GM19025 (cell line): Measurements from ENCODE around the gene MR1.

Source experiments
- ATAC-seq: cut with Tn5 transposase; IDR thresholded peaks from one replicate; pipeline ENCODE4 v1.9.1; 2021; ENCODE audit warnings: mild to moderate bottlenecking, low read depth, moderate library complexity; ENCODE audit not compliant: unreplicated experiment

The MR1 gene

DNA sequence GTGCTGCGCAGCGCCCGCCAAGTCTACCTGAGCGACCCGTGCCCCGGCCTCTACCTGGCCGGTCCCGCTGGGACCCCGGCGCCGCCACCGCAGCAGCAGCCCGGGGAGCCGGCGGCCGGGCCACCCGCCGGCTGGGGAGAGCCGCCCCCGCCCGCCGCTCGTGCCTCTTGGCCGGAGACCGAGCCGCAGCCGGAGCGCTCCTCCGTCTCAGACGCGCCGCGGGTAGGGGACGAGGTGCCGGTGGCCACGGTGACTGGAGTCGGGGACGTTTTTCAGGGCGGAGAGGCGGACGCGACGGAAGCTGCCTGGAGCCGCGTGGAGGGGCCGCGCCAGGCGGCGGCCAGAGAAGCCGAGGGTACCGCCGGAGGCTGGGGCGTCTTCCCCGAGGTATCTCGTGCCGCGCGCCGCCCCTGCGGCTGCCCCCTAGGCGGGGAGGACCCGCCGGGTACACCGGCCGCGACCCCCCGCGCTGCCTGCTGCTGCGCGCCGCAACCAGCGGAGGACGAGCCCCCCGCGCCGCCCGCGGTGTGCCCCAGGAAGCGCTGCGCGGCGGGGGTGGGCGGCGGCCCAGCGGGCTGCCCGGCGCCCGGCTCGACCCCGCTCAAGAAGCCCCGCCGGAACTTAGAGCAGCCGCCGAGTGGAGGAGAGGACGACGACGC is 55.4 kb downstream of the MR1 start:
- peak; percentile 0 for ATAC-seq

DNA sequence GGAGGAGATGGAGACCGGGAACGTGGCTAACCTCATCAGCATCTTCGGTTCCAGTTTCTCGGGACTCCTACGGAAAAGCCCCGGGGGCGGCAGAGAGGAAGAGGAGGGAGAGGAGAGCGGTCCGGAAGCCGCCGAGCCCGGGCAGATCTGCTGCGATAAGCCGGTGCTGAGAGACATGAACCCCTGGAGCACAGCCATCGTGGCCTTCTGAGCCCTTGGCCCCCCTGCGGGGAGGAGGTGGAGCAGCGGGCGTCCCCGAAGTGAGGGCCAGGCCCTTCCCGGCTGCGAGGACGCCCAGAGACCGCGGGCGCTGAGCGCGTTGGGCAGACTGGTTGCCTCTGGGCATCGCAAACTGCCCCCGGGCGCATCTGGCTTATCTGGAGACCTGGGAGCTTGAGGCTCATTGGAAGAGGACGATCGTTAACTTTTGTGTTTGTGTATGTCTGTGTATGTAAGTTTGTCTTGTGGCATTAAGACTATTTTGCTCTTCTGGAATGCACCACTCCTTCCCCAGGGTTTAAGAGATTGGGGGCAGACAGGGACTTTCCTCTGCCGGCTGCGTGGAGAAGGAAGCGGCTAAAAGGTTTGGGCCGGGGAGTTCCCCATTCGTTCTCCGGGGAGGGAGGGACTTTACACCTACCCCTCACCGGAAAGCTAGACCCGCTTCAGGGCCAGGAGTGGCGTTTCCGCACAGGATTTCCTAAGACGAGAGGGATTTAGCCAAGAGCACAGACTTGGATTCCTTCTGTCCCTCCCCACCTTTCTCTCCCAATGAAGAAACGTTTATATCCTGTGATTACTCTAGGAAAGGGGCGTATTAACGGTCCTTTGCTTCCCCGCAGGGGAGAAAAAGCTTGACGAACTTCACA is 56.1 kb downstream of the MR1 start:
- peak; percentile 29 for ATAC-seq

DNA sequence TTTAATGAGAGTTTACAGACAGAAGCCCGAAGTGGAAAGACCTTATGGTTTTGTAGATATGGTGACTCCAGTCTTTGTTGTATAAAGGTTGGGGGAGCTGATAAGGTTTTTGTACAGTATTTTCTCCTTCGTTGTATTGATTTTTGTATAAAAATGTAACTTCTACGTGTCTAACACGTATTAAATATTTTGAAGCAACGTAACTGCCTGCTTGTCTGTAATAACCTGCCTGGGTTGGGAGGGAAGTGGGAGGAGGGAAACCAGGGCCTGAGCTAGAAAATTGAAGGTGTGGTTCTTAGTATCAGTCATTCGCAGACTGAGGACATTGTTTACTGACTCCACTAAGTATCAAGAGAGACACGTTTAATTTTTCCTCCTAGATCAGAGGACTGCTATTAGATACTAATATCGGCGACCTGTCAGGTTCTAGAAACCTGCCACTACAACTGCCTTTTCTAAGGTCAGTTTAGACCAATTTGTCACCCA is 56.9 kb downstream of the MR1 start:
- no peak for ATAC-seq

DNA sequence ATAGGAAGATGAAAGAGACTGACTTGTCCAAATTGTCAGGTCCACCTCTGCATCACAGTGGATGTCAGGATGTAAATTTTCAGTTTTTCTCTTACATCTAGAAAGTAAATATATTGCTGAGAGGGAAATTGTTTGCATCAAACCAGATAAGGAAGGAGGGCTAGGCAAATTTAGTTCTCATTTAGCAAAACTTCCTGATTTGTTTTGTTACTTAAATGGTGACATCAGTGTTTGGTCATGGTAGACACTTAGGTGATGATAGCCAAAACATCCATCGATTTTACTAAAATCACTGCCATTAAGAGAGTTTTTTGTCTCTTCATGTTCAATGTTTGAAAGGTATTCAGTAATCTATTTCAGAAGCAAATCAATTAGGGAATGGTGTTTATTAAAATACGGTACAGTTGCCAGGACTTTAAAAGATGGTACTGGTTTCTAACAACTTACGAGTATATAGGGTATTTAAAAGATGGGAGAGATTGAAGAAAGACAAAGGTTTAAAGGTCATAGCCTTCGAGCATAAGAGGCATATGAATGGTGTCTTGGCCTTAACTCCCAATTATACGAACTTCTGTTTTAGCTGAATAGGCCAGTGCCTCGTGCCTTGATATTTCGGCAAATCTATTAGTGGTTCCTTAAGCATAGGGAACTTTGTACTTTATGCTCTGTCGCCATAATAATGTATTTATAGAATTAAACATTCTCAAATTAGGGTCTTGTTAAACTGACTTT is 57.7 kb downstream of the MR1 start:
- ATAC-seq = no peak

DNA sequence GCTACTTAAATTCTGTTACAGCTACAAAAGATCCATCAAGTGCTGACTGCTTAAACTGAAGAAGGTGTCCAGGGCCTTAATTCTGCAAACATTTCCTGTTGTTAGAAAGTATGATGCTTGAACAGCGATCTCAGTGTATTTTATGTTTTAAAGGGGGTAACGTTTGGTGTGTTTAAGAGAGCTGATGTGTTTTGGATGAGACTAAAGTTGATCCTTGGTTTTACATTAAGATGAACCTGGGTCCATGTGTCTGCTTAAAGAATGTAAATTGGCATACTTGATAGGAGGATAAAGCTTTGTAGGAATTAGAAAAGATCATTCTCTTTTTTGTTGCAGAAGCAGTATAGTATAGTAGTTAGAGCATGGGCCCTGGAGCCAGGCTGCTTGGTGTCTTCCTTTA is 58.3 kb downstream of the MR1 start:
- ATAC-seq = no peak

DNA sequence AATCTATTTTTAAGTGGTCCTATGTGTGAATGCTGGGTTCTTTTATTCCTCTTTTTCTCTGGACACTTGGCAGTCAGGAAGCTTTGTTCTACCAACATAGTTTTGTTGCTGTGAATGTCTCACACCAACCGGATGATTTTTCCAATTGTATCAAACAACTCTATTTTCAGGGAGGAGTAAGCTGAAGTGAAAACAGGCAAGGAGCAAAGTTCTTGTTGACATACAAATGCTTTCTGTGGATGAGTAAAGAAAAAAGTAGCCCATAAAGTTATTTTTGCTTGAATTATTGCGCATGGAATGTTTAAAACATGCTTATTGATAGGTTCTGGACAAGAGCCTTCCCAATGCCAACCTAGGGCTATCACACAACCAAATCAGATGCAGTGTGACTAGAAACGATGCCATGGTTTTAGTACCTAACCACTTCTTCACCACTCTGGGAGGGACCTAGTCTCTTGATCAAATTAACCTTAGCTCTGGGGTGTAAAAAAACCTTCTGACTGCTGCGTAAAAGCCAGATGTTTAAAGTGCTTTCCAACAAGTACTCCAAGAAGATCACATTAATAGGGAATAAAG is 59.2 kb downstream of the MR1 start:
- ATAC-seq = no peak

DNA sequence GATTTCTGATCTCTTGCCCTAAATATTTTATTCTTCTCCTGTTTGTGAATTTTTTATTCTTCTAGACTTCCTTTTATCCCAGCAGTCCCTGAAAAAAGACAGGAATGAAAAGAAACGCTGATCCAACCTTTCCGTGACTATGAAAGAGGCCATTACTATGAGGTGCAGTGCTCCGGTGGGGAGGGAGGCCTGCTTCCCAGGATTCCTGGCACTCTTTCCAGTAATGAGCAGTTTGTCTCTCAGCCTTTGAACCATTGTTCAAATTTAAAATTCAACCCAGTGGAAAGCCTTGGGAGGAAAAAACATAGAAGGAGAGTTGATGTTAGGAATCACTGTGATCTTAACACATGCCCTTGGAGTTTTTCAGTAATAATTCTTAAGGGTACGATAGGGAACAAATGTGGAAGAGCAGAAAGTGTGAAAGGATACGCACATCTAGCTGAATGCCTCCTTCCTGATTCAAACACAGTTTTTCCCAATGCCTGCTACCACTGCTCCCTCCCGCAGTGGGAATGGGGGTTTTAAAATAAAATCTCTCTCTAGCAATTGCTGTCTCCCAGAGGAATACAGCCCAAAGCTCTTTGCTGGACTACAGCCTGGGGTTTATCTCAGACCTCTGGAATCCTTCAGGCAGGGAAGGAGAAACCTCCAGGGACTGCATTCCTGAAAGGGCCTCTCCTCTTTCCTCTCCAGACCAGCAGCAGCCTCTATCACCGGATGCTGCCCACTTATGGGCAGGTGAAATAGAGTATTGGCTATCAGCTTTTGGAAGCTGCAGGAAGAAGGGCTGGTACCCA is 60.8 kb downstream of the MR1 start:
- no peak for ATAC-seq

DNA sequence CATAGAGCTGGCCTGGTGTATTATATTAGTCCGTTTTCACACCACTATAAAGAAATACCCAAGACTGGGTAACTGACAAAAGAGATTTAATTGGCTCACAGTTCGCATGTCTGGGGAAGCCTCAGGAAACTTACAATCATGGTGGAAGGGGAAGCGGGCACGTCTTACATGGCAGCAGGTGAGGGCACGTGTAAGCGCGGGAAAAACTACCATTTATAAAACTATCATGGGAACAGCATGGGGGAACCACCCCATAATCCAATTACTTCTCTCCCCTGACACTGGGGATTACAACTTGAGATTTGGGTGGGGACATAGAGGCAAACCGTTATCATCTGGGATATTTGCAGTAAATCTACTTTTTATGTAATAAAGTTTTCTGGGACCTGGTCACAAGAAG is 61.5 kb downstream of the MR1 start:
- ATAC-seq = no peak

DNA sequence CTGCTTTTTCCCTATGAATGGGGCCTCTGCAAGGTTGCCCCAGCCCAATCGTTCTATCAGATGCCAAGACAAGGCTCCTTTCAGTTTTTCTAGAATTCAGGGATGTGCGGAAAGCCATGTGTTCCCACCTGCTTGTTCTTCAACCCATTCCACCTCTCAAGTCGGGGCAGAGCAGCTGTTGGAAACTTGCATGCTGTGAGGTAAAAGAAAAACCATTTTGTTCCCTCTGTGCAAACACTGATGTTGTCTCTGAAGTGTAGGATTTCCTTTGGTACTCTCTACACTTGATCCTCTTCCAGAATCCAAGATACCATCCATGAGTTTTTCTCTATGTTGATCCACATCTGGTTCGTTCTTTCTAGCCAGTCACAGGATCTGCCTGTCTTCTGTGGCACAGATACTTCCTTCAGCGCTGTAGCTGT is 62.0 kb downstream of the MR1 start:
- no peak for ATAC-seq

DNA sequence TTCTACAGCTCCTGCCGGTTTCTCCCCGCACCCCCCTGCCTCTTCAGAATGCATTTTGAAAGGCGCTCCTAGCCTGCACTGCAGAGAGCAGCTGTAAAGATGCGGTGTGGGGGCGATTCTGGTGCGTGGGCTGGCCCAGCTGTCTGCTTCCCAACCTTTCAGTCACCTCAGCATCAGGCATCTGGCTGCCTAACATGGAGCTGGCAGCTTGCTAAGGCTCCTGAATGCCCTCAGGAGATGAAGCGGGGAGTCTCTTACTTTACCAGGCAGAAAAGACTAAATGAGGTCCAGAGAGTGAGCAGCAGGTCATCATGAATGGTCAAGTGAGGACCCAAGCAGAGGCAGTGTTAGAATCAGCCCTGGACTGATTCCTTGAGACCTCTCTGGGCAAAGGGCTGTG is 63.5 kb downstream of the MR1 start:
- ATAC-seq = no peak

DNA sequence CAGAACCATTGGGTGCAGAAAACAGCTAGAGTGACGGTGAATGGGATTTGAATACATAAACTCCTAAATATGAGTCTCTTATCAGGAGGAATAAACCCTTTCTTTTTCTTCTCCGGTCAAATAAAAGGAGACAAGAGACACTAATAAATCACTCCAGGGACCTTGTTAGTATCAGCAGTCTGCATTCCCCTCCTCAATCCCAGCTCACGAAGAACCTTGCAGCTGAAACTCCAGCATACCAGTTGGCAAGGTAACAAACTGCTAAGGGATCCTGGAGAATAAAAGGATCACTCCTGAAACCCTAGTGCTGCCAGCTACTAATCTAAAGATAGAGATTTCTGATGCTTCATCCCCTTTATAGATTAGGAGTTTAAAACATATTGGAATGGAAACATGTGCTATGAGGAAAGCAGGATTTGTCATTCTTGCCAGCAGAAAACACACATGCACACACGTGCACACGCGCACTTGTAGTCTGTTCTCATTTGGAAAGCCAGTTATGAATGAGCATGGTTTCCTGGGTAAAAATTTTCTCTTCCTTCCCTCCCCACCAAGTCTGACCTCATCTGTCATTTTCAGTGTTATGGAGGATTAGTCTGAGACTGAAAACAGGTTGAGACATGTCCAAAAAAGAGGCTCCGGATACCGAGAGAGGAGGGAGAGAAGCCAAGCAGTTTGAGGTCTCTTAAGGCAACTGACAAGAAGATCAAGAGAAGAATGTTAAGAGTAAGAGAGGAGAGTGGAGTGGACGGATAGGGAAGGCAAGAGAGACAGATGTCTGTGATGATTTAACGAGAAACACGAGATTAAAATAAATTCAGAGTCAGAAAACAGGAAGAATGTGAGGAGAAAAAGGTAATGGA is 65.6 kb downstream of the MR1 start:
- ATAC-seq = peak; percentile 71

DNA sequence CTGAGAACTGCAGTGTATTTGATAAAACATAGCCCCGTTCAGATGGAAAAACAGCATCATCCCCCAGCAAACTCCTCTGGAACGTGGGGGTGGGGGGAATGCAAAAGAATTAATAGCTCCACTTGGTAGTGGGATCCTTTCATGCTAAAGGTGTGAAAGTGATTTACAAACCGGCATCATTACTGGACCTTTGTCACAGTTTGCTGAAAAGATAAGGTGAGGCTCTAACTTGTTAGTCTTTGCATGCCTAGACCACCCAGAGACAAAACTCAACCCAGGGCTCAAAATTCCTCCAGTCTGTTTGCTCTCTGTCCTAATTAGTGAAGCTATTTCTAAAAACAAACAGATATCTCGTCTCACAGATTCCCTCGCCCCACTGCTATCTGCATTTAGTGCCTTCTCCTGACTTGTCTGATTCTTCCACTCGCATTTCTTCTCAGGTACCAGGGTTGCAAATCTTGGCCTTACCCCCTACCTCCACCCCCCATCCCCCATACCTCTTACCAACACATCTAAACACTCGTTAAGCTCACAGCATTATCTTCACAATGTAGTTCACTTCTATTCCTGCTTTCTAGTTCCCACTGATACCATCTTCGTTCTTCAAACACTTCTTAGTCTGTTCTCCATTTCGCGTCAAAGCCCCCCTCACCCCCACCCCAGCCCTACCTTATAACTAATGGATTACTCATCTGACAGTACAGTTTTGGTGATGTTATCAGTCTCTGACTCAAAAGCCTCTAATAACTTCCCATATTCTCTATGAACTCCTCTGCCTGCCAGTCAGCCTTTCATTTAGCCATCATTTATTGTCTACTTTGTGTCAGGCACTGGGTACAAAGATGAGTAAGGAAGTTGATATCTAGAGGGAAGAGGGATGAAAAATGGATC is 66.5 kb downstream of the MR1 start:
- ATAC-seq = no peak

DNA sequence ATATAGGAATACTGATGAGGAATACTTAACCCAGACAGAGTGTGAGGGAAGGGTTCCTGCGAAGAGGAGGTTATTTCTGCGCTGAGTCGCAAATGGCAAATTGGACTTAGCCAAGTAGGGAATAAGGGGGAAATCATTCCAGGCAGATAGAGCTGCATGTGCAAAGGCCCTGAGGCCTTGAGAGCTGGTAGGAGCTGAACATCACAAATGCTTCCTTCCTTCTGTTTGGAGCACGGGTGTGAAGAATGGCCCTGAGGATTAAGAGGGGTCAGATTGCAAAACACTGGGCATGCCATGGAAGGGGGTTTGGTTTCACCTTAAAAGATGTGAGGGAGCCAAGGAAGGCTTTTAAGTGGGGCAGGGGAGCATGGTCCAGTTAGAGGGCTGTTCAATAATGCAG is 67.2 kb downstream of the MR1 start:
- no peak for ATAC-seq

DNA sequence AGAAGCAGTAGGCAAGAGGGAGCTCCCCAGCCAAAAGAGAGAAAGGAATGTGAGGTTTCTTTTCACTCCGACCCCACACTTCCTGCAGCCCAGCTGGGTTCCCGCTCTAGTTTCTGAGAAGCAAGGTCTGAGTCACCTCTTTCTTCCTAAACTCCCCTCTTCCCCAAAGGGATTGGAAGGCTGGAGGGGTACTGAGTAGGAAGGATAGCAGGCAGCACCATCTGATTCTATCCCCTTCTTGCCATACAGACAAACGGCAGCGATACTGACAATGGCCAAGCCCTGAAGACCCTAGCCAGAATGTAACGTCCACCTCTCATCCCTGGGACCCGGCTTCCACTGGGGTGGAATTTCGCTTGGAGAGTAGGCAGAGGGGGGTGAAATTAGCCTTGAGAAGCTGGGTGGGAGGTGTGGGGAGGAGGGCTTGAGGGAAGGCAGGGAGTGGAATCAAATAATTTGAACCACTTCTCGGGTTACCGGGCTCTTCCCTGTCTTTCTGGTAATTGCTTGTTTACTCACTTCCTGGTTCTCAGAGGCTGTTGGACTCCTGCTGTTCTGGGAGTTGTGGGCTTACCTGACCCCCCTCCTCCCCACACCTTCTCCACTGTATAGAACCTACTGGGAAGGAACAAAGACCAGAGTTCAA is 67.9 kb downstream of the MR1 start:
- ATAC-seq = no peak

DNA sequence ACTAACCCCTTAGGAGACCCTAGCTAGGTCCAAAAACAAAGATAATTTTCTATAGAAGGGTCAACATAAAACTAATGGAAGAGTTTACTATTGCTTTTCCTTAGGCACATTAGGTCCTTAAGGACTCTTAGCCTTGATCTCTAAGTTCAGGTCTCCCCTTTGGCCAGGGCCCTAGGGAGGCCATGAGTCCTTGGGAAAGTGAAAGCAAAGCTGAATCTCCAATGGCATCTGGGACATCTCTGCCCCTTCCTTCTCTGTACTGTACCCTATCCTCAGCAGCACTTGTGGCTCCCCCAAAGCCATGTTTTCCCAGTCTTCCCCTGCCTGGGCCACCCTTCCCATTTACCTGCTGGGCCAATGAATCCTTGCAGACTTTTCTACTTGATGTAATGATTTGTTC is 69.1 kb downstream of the MR1 start:
- no peak for ATAC-seq

DNA sequence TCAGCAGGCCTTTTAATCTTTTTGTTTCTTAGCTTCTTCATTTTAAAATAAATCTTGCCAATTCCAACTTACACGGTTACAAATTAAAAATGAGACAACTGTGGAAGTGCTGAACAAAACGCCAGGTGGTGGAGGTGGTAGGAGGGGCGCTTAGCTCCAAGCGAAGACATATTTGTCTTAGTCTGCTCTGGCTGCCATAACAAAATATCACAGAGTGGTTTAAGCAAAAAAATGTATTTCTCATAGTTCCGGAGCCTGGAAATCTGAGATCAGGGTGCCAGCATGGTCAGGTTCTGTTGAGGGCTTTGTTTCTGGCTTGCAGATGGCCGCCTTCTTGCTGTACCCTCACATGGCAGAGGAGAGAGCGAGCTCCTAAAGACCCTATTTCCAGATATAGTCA is 69.6 kb downstream of the MR1 start:
- no peak for ATAC-seq

DNA sequence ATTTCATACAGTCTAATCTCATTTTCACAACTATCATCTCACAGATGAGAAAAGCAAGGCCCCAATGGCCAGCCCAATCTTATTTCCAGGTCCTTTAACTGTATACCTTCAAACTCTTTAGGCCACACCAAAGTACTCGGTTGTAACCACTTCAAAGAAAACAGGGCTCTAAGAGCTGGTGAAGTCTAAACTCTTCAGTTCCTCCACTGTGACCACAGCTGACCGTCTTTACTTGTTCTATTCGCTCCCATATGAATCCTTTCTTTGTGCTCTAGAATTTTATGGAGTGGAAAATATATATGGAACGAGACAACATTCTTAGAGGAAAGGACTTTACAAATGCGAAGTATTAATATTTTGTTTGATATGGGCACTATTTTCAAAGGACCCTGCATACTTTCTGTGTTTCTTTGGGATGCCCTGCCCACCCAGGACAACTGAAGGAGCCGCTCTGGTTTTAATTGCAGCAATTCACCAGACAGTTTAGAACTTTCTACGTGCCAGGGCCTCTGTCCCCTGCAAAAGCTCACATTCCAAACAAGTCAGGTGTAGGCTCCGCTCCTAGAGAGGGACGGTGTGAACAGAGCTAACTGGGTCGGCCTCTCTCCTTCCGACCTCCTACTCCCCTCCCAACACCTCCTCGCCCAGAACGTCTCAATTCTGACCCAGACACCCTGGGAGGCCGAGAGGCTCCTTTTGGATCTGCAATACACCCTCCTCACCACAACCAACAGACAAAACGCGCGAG is 70.4 kb downstream of the MR1 start:
- no peak for ATAC-seq
